Measurements from ENCODE around the gene LAPTM5. TPM values are rescaled to one million over a fixed set of nuclear protein-coding genes. Genes with fewer than 3 reads are reported as not detected.

The LAPTM5 gene
- polyA plus RNA-seq, 4 donors = 10.5 to 58.1 (median 46.0) TPM

DNA sequence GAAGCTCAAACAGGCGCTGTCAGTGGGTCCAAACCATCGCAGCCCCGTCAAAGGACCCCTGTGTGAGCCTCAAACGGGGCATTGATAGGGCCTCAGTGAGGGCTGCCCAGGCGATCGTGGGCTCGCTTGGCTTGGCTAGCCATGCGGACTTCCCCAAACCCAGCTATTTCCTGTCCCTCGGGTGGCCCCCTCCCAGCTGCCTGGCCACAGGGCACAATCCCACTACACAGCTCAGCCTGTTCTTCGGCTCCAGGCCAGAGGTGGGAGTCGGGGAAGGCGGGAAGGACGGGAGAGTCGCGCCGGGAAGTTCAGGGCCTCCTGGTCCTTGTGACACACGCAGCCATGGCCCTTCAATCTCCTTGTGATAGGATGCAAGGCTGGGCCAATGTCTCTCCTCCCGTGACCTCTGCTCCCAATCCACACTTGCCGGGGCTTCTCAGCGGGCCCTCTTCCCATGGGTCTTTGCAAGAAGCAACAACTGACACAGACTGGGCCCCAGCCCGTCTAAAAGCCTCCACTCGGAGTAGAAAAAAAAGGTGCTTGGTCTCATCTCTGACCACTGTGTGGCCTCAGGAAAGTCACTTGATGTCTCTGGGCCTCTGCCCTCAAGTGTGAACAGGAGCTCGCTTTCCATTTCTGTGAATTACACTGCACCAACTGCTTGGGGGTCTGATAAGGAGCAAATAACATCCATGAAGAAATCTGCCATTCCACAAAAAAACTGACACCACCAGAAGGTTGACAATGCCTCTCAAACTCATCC lies 27.0 kb downstream of the LAPTM5 start:
- FAIRE-seq (no peak), DNase-seq (peak in 1 of 2 donors; percentile 52)
- Histone ChIP-seq H3K4me1 (ENCODE audit: control insufficient read depth in 3 of 3, insufficient read depth in 2 of 3, low read depth in 1 of 3, low read length in 2 of 3) (peaks cover 0 to 46% (median 0%) of the 10 kb centered on the region in 3 donors), H3K27ac (ENCODE audit: low read depth in 1 of 3, low read length in 2 of 3) (peak overlapping the region in 1 of 3 donors; percentile 88), H3K27me3 (ENCODE audit: control insufficient read depth in 3 of 3, insufficient read depth in 3 of 3, low read length in 3 of 3) (no peaks in the 10 kb centered on the region), H3K9me3 (ENCODE audit: control insufficient read depth in 2 of 2, insufficient read depth in 1 of 2, low read depth in 1 of 2, low read length in 1 of 2) (no peaks in the 10 kb centered on the region), H3K4me3 (ENCODE audit: low read depth in 1 of 3, low read length in 3 of 3) (no peak overlapping the region), H3K36me3 (ENCODE audit: control insufficient read depth in 3 of 3, insufficient read depth in 2 of 3, low read depth in 1 of 3, low read length in 3 of 3) (peaks cover 0 to 16% (median 0%) of the 10 kb centered on the region in 3 donors)
- 67 to 73% (median 68%) methylated on average over 23 of the region's 23 CpGs for WGBS, 3 donors

DNA sequence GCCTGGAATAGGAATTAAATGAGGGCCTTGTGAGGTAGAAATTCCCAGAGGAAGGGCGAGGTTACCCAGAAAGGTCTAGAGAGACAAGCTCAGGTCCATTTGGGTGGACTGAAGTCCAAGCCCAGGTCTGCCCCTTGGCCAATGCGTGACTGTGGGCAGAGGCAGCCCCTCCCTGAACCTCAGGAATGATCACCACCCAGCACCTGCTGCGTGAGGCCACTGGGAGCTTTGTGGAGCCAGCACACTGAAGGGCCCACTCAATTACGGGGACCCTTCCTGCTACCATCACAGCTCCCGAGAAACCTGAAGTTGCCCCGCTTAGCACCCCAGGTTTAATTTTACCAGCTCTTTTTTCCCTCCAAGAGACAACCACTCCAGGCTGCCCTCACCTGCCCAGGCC lies 27.7 kb downstream of the LAPTM5 start:
- FAIRE-seq (no peak), DNase-seq (peak in 1 of 2 donors; percentile 77)
- H3K9me3 ChIP-seq (ENCODE audit: control insufficient read depth in 2 of 2, insufficient read depth in 1 of 2, low read depth in 1 of 2, low read length in 1 of 2) = no peaks in the 10 kb centered on the region
- H3K4me1 ChIP-seq (ENCODE audit: control insufficient read depth in 3 of 3, insufficient read depth in 2 of 3, low read depth in 1 of 3, low read length in 2 of 3) = peaks cover 0 to 46% (median 0%) of the 10 kb centered on the region in 3 donors
- 50 to 80% (median 69%) methylated on average over 6 of the region's 6 CpGs for WGBS, 3 donors
- no peaks in the 10 kb centered on the region for H3K27me3 ChIP-seq (ENCODE audit: control insufficient read depth in 3 of 3, insufficient read depth in 3 of 3, low read length in 3 of 3)
- H3K27ac ChIP-seq (ENCODE audit: low read depth in 1 of 3, low read length in 2 of 3) = peak overlapping the region in 1 of 3 donors; percentile 88
- peaks cover 0 to 22% (median 0%) of the 10 kb centered on the region in 3 donors for H3K36me3 ChIP-seq (ENCODE audit: control insufficient read depth in 3 of 3, insufficient read depth in 2 of 3, low read depth in 1 of 3, low read length in 3 of 3)
- no peak overlapping the region for H3K4me3 ChIP-seq (ENCODE audit: low read depth in 1 of 3, low read length in 3 of 3)

GRCh38 chr1:30728832-30729638 lies 28.5 kb downstream of the LAPTM5 start:
- WGBS, 3 donors = 69 to 79% (median 74%) methylated on average over 17 of the region's 17 CpGs
- H3K27me3 ChIP-seq (ENCODE audit: control insufficient read depth in 3 of 3, insufficient read depth in 3 of 3, low read length in 3 of 3) = no peaks in the 10 kb centered on the region
- peak overlapping the region in 1 of 3 donors; percentile 88 for H3K27ac ChIP-seq (ENCODE audit: low read depth in 1 of 3, low read length in 2 of 3)
- H3K9me3 ChIP-seq (ENCODE audit: control insufficient read depth in 2 of 2, insufficient read depth in 1 of 2, low read depth in 1 of 2, low read length in 1 of 2) = no peaks in the 10 kb centered on the region
- no peak for DNase-seq
- peaks cover 0 to 29% (median 0%) of the 10 kb centered on the region in 3 donors for H3K36me3 ChIP-seq (ENCODE audit: control insufficient read depth in 3 of 3, insufficient read depth in 2 of 3, low read depth in 1 of 3, low read length in 3 of 3)
- no peak overlapping the region for H3K4me3 ChIP-seq (ENCODE audit: low read depth in 1 of 3, low read length in 3 of 3)
- peaks cover 0 to 46% (median 0%) of the 10 kb centered on the region in 3 donors for H3K4me1 ChIP-seq (ENCODE audit: control insufficient read depth in 3 of 3, insufficient read depth in 2 of 3, low read depth in 1 of 3, low read length in 2 of 3)
- FAIRE-seq = no peak

- no peak for FAIRE-seq
- H3K9me3 ChIP-seq (ENCODE audit: control insufficient read depth in 2 of 2, insufficient read depth in 1 of 2, low read depth in 1 of 2, low read length in 1 of 2) = no peaks in the 10 kb centered on the region
- H3K36me3 ChIP-seq (ENCODE audit: control insufficient read depth in 3 of 3, insufficient read depth in 2 of 3, low read depth in 1 of 3, low read length in 3 of 3) = peaks cover 0 to 36% (median 0%) of the 10 kb centered on the region in 3 donors
- H3K27ac ChIP-seq (ENCODE audit: low read depth in 1 of 3, low read length in 2 of 3) = peak overlapping the region in 1 of 3 donors; percentile 88
- no peak for DNase-seq
- 74 to 85% (median 74%) methylated on average over 8 of the region's 8 CpGs for WGBS, 3 donors
- peaks cover 0 to 46% (median 0%) of the 10 kb centered on the region in 3 donors for H3K4me1 ChIP-seq (ENCODE audit: control insufficient read depth in 3 of 3, insufficient read depth in 2 of 3, low read depth in 1 of 3, low read length in 2 of 3)
- no peaks in the 10 kb centered on the region for H3K27me3 ChIP-seq (ENCODE audit: control insufficient read depth in 3 of 3, insufficient read depth in 3 of 3, low read length in 3 of 3)
- H3K4me3 ChIP-seq (ENCODE audit: low read depth in 1 of 3, low read length in 3 of 3) = no peak overlapping the region
Observed at GRCh38 chr1:30728340-30728739, 29.2 kb downstream of the LAPTM5 start.

- no peaks in the 10 kb centered on the region for H3K27me3 ChIP-seq (ENCODE audit: control insufficient read depth in 3 of 3, insufficient read depth in 3 of 3, low read length in 3 of 3)
- no peak for FAIRE-seq
- H3K4me1 ChIP-seq (ENCODE audit: control insufficient read depth in 3 of 3, insufficient read depth in 2 of 3, low read depth in 1 of 3, low read length in 2 of 3) = peaks cover 0 to 46% (median 0%) of the 10 kb centered on the region in 3 donors
- H3K4me3 ChIP-seq (ENCODE audit: low read depth in 1 of 3, low read length in 3 of 3) = no peak overlapping the region
- H3K36me3 ChIP-seq (ENCODE audit: control insufficient read depth in 3 of 3, insufficient read depth in 2 of 3, low read depth in 1 of 3, low read length in 3 of 3) = peaks cover 0 to 41% (median 0%) of the 10 kb centered on the region in 3 donors
- peak in 1 of 2 donors; percentile 73 for DNase-seq
- 44 to 79% (median 56%) methylated on average over 2 of the region's 2 CpGs for WGBS, 3 donors
- no peaks in the 10 kb centered on the region for H3K9me3 ChIP-seq (ENCODE audit: control insufficient read depth in 2 of 2, insufficient read depth in 1 of 2, low read depth in 1 of 2, low read length in 1 of 2)
- peak overlapping the region in 1 of 3 donors; percentile 88 for H3K27ac ChIP-seq (ENCODE audit: low read depth in 1 of 3, low read length in 2 of 3)
Observed at GRCh38 chr1:30727824-30728223, 29.8 kb downstream of the LAPTM5 start.

DNA sequence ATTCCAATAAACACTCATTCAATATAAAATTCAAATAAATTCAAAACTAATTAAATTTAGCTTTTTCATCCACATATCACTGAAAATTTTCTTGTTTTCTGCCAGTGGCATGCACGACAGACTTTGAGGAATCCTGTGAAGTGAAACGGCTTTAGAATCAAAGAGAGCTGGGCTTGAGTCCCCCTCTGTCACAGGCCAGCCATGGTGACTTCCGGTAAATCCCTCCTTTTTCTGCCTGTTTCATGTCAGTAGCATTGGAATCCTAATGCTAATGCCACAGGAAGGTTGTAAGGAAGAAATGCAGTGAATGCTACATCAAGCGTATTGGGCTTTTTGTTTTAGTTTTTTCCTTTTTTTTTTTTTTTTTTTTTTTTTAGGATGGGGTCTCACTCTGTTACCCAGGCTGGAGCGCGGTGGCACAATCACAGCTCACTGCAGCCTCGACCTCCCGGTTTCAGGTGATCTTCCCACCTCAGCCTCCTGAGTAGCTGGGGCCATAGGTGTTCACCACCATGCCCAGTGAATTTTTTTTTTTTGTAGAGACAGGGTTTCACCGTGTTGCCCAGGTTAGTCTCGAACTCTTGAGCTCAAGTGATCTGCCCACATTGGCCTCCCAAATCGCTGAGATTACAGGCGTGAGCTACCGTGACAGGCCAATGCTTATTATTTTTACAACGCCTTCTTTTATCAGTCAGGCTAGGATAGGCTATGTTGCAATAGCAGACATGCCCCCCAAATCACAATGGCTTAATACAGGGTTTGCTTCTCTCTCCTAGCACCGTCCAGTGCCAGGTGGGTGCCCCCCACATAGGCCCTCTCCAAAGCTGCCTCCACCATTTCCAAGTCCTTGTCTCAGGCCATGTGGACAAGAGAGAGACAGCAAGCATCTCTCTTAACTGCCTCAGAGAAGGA lies 30.5 kb downstream of the LAPTM5 start:
- H3K36me3 ChIP-seq (ENCODE audit: control insufficient read depth in 3 of 3, insufficient read depth in 2 of 3, low read depth in 1 of 3, low read length in 3 of 3) = peaks cover 0 to 49% (median 0%) of the 10 kb centered on the region in 3 donors
- H3K4me1 ChIP-seq (ENCODE audit: control insufficient read depth in 3 of 3, insufficient read depth in 2 of 3, low read depth in 1 of 3, low read length in 2 of 3) = peaks cover 0 to 50% (median 0%) of the 10 kb centered on the region in 3 donors
- FAIRE-seq (no peak), DNase-seq (no peak)
- H3K4me3 ChIP-seq (ENCODE audit: low read depth in 1 of 3, low read length in 3 of 3) = no peak overlapping the region
- H3K27me3 ChIP-seq (ENCODE audit: control insufficient read depth in 3 of 3, insufficient read depth in 3 of 3, low read length in 3 of 3) = no peaks in the 10 kb centered on the region
- H3K9me3 ChIP-seq (ENCODE audit: control insufficient read depth in 2 of 2, insufficient read depth in 1 of 2, low read depth in 1 of 2, low read length in 1 of 2) = no peaks in the 10 kb centered on the region
- WGBS, 3 donors = 83 to 85% (median 85%) methylated on average over 15 of the region's 15 CpGs
- H3K27ac ChIP-seq (ENCODE audit: low read depth in 1 of 3, low read length in 2 of 3) = peak overlapping the region in 1 of 3 donors; percentile 88

DNA sequence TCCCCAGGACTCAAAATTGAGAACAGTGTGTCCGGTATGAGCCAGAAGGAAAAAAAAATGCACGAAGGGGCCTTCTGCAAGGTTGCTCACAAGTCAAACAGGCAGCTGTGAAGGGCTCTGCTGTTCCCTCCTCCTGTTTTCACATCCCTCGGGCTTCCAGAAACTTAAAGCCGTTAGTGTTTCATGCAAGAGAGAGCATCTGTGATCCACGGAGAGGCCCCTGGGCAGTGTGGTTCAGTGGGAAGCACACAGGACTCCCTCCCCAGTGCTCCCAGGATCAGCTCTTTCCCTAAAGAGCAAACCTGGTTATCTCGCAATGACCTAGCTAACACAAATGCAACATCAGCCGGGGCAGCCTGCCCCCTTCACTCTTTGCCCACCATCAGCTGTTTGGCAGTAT lies 31.3 kb downstream of the LAPTM5 start:
- peaks cover 0 to 57% (median 0%) of the 10 kb centered on the region in 3 donors for H3K36me3 ChIP-seq (ENCODE audit: control insufficient read depth in 3 of 3, insufficient read depth in 2 of 3, low read depth in 1 of 3, low read length in 3 of 3)
- no peaks in the 10 kb centered on the region for H3K27me3 ChIP-seq (ENCODE audit: control insufficient read depth in 3 of 3, insufficient read depth in 3 of 3, low read length in 3 of 3)
- WGBS, 3 donors = 76 to 90% (median 85%) methylated on average over 7 of the region's 7 CpGs
- no peak for FAIRE-seq
- peaks cover 0 to 54% (median 0%) of the 10 kb centered on the region in 3 donors for H3K4me1 ChIP-seq (ENCODE audit: control insufficient read depth in 3 of 3, insufficient read depth in 2 of 3, low read depth in 1 of 3, low read length in 2 of 3)
- H3K4me3 ChIP-seq (ENCODE audit: low read depth in 1 of 3, low read length in 3 of 3) = no peak overlapping the region
- no peaks in the 10 kb centered on the region for H3K9me3 ChIP-seq (ENCODE audit: control insufficient read depth in 2 of 2, insufficient read depth in 1 of 2, low read depth in 1 of 2, low read length in 1 of 2)
- DNase-seq = no peak
- no peak overlapping the region for H3K27ac ChIP-seq (ENCODE audit: low read depth in 1 of 3, low read length in 2 of 3)
